Neural progenitor cell (in vitro differentiated cells): Measurements from ENCODE around the gene TREX2. TPM values are rescaled to one million over a fixed set of nuclear protein-coding genes. Genes with fewer than 3 reads are reported as not detected.

Experiments used
- DNase-seq: peaks from one replicate; pipeline ENCODE4 v3.0.0-alpha.2; 2016; ENCODE audit warnings: low spot score
- H2AFZ ChIP-seq: fragments of 200-600 bp; sonication (generic); replicated peaks from 2 replicates; pipeline ENCODE4 v1.6.1; 2016; ENCODE audit warnings: antibody characterized with exemption
- H3F3A ChIP-seq: fragments of 200-600 bp; sonication (generic); 2 replicates; pipeline ENCODE4 v1.6.1; 2016; ENCODE audit warnings: antibody characterized with exemption, low read depth
- H3K27ac ChIP-seq: fragments of 200-600 bp; sonication (generic); 2 replicates; pipeline ENCODE4 v1.5.1; 2016; ENCODE audit warnings: mild to moderate bottlenecking
- H3K27me3 ChIP-seq: fragments of 200-600 bp; sonication (generic); 2 replicates; pipeline ENCODE4 v1.6.1; 2016; ENCODE audit warnings: mild to moderate bottlenecking, moderate library complexity
- H3K36me3 ChIP-seq: fragments of 200-600 bp; sonication (generic); 2 replicates; pipeline ENCODE4 v1.5.1; 2016
- H3K4me1 ChIP-seq: fragments of 200-600 bp; sonication (generic); 2 replicates; pipeline ENCODE4 v1.6.1; 2016; ENCODE audit warnings: mixed run types
- H3K4me2 ChIP-seq: fragments of 200-600 bp; sonication (generic); 2 replicates; pipeline ENCODE4 v1.6.1; 2016
- H3K4me3 ChIP-seq: fragments of 200-600 bp; sonication (generic); 2 replicates; pipeline ENCODE4 v1.5.1; 2016
- H3K79me2 ChIP-seq: fragments of 200-600 bp; sonication (generic); 2 replicates; pipeline ENCODE4 v1.6.1; 2016; ENCODE audit warnings: low read depth
- H3K9ac ChIP-seq: fragments of 200-600 bp; sonication (generic); 2 replicates; pipeline ENCODE4 v1.6.1; 2016
- H3K9me3 ChIP-seq: fragments of 200-600 bp; sonication (generic); 2 replicates; pipeline ENCODE4 v1.5.1; 2016; ENCODE audit warnings: low read depth
- H4K20me1 ChIP-seq: fragments of 200-600 bp; sonication (generic); 2 replicates; pipeline ENCODE4 v1.6.1; 2016; ENCODE audit warnings: low read depth
- H3K27ac Mint-ChIP-seq: 3 replicates; pipeline ENCODE4 v1.8.0; 2021; ENCODE audit warnings: mixed read lengths
- H3K27me3 Mint-ChIP-seq: 2 replicates; pipeline ENCODE4 v1.8.0; 2022; ENCODE audit warnings: low read depth, mild to moderate bottlenecking, inconsistent platforms, moderate library complexity, mixed read lengths; ENCODE audit not compliant: insufficient read depth
- H3K36me3 Mint-ChIP-seq: 3 replicates; pipeline ENCODE4 v1.8.0; 2021; ENCODE audit warnings: mixed read lengths
- H3K4me1 Mint-ChIP-seq: 3 replicates; pipeline ENCODE4 v1.8.0; 2021; ENCODE audit warnings: mixed read lengths
- H3K4me3 Mint-ChIP-seq: 3 replicates; pipeline ENCODE4 v1.8.0; 2021; ENCODE audit warnings: mild to moderate bottlenecking, moderate library complexity, mixed read lengths
- H3K9me3 Mint-ChIP-seq: 3 replicates; pipeline ENCODE4 v1.8.0; 2020; ENCODE audit warnings: mixed read lengths
- CTCF ChIP-seq: fragments of 200-600 bp; sonication (generic); IDR thresholded peaks from 2 replicates; pipeline ENCODE4 v1.5.1; 2017; ENCODE audit warnings: antibody characterized with exemption, mild to moderate bottlenecking
- EZH2 ChIP-seq: fragments of 200-600 bp; sonication (generic); IDR thresholded peaks from 2 replicates; pipeline ENCODE4 v1.6.1; 2017; ENCODE audit warnings: antibody characterized with exemption, mild to moderate bottlenecking, moderate library complexity
- EZH2phosphoT487 ChIP-seq: fragments of 200-600 bp; sonication (generic); IDR thresholded peaks from 2 replicates; pipeline ENCODE4 v1.6.1; 2017; ENCODE audit warnings: antibody characterized with exemption
- total RNA-seq: library from RNA; depleted of rRNA; stranded (reverse); fragments of >200 nt; gene quantifications from 2 replicates; pipeline ENCODE4 v1.2.3, GENCODE V29; 2015; ENCODE audit warnings: low replicate concordance

TREX2 gene
- total RNA-seq, 1 donor from 2014 or later, result not detected

GRCh38 chrX:153441981-153442380 lies 3.9 kb downstream of the TREX2 start:
- Histone ChIP-seq H3K79me2 (no peaks in the 10 kb centered on the region), H2AFZ (no peak overlapping the region), H3K36me3 (no peaks in the 10 kb centered on the region), H3K27me3 (no peaks in the 10 kb centered on the region), H3F3A (no peaks in the 10 kb centered on the region), H3K4me3 (no peak overlapping the region), H3K4me2 (no peak overlapping the region), H3K9me3 (no peaks in the 10 kb centered on the region), H3K27ac (no peak overlapping the region), H3K9ac (no peak overlapping the region), H3K4me1 (no peaks in the 10 kb centered on the region), H4K20me1 (no peaks in the 10 kb centered on the region)
- Mint-ChIP-seq H3K36me3 (no peaks in the 10 kb centered on the region), H3K27ac (no peak overlapping the region), H3K4me3 (no peak overlapping the region), H3K27me3 (peaks cover 2% of the 10 kb centered on the region), H3K9me3 (peaks cover 12% of the 10 kb centered on the region), H3K4me1 (no peaks in the 10 kb centered on the region)
- no peak for TF ChIP-seq EZH2phosphoT487
- TF ChIP-seq CTCF, result no peak
- no peak for TF ChIP-seq EZH2
- no peak for DNase-seq

- no peaks in the 10 kb centered on the region for H3F3A ChIP-seq
- no peaks in the 10 kb centered on the region for H3K4me1 Mint-ChIP-seq
- no peak overlapping the region for H3K27ac Mint-ChIP-seq
- no peak overlapping the region for H3K27ac ChIP-seq
- H3K4me2 ChIP-seq, result no peak overlapping the region
- H3K36me3 Mint-ChIP-seq, result no peaks in the 10 kb centered on the region
- H4K20me1 ChIP-seq, result no peaks in the 10 kb centered on the region
- no peaks in the 10 kb centered on the region for H3K4me1 ChIP-seq
- H2AFZ ChIP-seq, result no peak overlapping the region
- H3K9ac ChIP-seq, result no peak overlapping the region
- peaks cover 2% of the 10 kb centered on the region for H3K27me3 Mint-ChIP-seq
- no peak overlapping the region for H3K4me3 Mint-ChIP-seq
- no peak overlapping the region for H3K4me3 ChIP-seq
- H3K27me3 ChIP-seq, result no peaks in the 10 kb centered on the region
- H3K9me3 ChIP-seq, result no peaks in the 10 kb centered on the region
- peaks cover 9% of the 10 kb centered on the region for H3K9me3 Mint-ChIP-seq
- TF ChIP-seq CTCF, result no peak
- no peak for TF ChIP-seq EZH2
- TF ChIP-seq EZH2phosphoT487, result no peak
- DNase-seq, result no peak
- H3K36me3 ChIP-seq, result no peaks in the 10 kb centered on the region
- no peaks in the 10 kb centered on the region for H3K79me2 ChIP-seq
These were observed 4.6 kb downstream of the TREX2 start for GRCh38 chrX:153441296-153441695.

- Histone ChIP-seq H3K4me1 (no peaks in the 10 kb centered on the region), H3K27me3 (no peaks in the 10 kb centered on the region), H3K4me2 (no peak overlapping the region), H3F3A (no peaks in the 10 kb centered on the region), H3K79me2 (no peaks in the 10 kb centered on the region), H3K27ac (no peak overlapping the region), H2AFZ (no peak overlapping the region), H4K20me1 (no peaks in the 10 kb centered on the region), H3K36me3 (no peaks in the 10 kb centered on the region), H3K9me3 (no peaks in the 10 kb centered on the region), H3K4me3 (no peak overlapping the region), H3K9ac (no peak overlapping the region)
- no peak overlapping the region for H3K4me3 Mint-ChIP-seq
- H3K36me3 Mint-ChIP-seq, result no peaks in the 10 kb centered on the region
- H3K4me1 Mint-ChIP-seq, result no peaks in the 10 kb centered on the region
- TF ChIP-seq CTCF (no peak), EZH2 (no peak), EZH2phosphoT487 (no peak)
- DNase-seq, result no peak
- no peak overlapping the region for H3K27ac Mint-ChIP-seq
- H3K9me3 Mint-ChIP-seq, result peaks cover 8% of the 10 kb centered on the region
- H3K27me3 Mint-ChIP-seq, result peaks cover 2% of the 10 kb centered on the region
These were observed 5.2 kb downstream of the TREX2 start for GRCh38 chrX:153440556-153441135.
